Mesenchymal stem cell (in vitro differentiated cells and primary cell): ENCODE results near the gene RAP1GAP.

ENCODE experiments used
- DNase-seq: peaks from one replicate; pipeline ENCODE4 v3.0.0-alpha.2; 2013
- H2AFZ ChIP-seq: one replicate; pipeline ENCODE4 v1.6.1; 2013; ENCODE audit warnings: low read depth, mild to moderate bottlenecking, control low read depth, inconsistent platforms, low read length, moderate library complexity
- H2AK5ac ChIP-seq: 2 replicates; pipeline ENCODE4 v1.6.1; 2013; ENCODE audit warnings: low read length, moderate library complexity, mild to moderate bottlenecking, inconsistent platforms; ENCODE audit not compliant: severe bottlenecking
- H2BK120ac ChIP-seq: one replicate; pipeline ENCODE4 v1.6.1; 2013; ENCODE audit warnings: low read depth, mild to moderate bottlenecking, inconsistent platforms, low read length, moderate library complexity
- H2BK12ac ChIP-seq, 2 experiments: one replicate each; pipeline ENCODE4 v1.6.1; 2013; ENCODE audit warnings: inconsistent platforms in 2 of 2, low read length in 2 of 2, mild to moderate bottlenecking in 2 of 2, moderate library complexity in 2 of 2, control low read depth in 1 of 2
- H2BK15ac ChIP-seq: one replicate; pipeline ENCODE4 v1.6.1; 2013; ENCODE audit warnings: mild to moderate bottlenecking, low read depth, inconsistent platforms; ENCODE audit not compliant: poor library complexity, severe bottlenecking
- H2BK5ac ChIP-seq: 2 replicates; pipeline ENCODE4 v1.6.1; 2013; ENCODE audit warnings: low read depth, mild to moderate bottlenecking, low read length, control low read depth, inconsistent platforms; ENCODE audit not compliant: poor library complexity, severe bottlenecking
- H3K14ac ChIP-seq, 2 experiments: one replicate each; pipeline ENCODE4 v1.6.1; 2013; ENCODE audit warnings: inconsistent platforms in 2 of 2, low read length in 2 of 2, control low read depth in 1 of 2, mild to moderate bottlenecking in 1 of 2, moderate library complexity in 1 of 2
- H3K18ac ChIP-seq, 2 experiments: one replicate each; pipeline ENCODE4 v1.6.1; 2013; ENCODE audit warnings: inconsistent platforms in 2 of 2, low read length in 2 of 2, control low read depth in 1 of 2, low read depth in 1 of 2, mild to moderate bottlenecking in 1 of 2
- H3K23ac ChIP-seq, 2 experiments: one replicate each; pipeline ENCODE4 v1.6.1; 2013; ENCODE audit warnings: inconsistent platforms in 2 of 2, low read length in 2 of 2, mild to moderate bottlenecking in 2 of 2, moderate library complexity in 2 of 2, control low read depth in 1 of 2
- H3K27ac ChIP-seq: 2 replicates; pipeline ENCODE4 v1.5.1; 2013; ENCODE audit warnings: mild to moderate bottlenecking, moderate library complexity, low read length, control low read depth, inconsistent platforms; ENCODE audit not compliant: poor library complexity, severe bottlenecking
- H3K27me3 ChIP-seq, 2 experiments: 2 replicates each; pipeline versions ENCODE4 v1.6.1 to v1.7.0; 2013; ENCODE audit warnings: low read length in 2 of 2, mild to moderate bottlenecking in 2 of 2, moderate library complexity in 2 of 2, control low read depth in 1 of 2, inconsistent platforms in 1 of 2; ENCODE audit not compliant: control insufficient read depth in 1 of 2, insufficient read depth in 1 of 2
- H3K36me3 ChIP-seq, 2 experiments: 2 replicates each; pipeline versions ENCODE4 v1.6.1 to v1.7.0; 2013; ENCODE audit warnings: low read length in 2 of 2, control low read depth in 1 of 2, inconsistent platforms in 1 of 2, low read depth in 1 of 2, mild to moderate bottlenecking in 1 of 2; ENCODE audit not compliant: insufficient read depth in 2 of 2, control insufficient read depth in 1 of 2
- H3K4ac ChIP-seq, 2 experiments: one replicate each; pipeline ENCODE4 v1.6.1; 2013; ENCODE audit warnings: inconsistent platforms in 2 of 2, low read length in 2 of 2, mild to moderate bottlenecking in 2 of 2, moderate library complexity in 2 of 2, control low read depth in 1 of 2, low read depth in 1 of 2
- H3K4me1 ChIP-seq: 2 replicates; pipeline ENCODE4 v1.6.1; 2013; ENCODE audit warnings: low read depth, low read length, control low read depth; ENCODE audit not compliant: control insufficient read depth, insufficient read depth
- H3K4me2 ChIP-seq: 2 replicates; pipeline ENCODE4 v1.6.1; 2013; ENCODE audit warnings: low read length, mild to moderate bottlenecking, inconsistent platforms; ENCODE audit not compliant: poor library complexity, severe bottlenecking
- H3K4me3 ChIP-seq, 2 experiments: 2 replicates each; pipeline versions ENCODE4 v1.5.1 to v1.7.0; 2013; ENCODE audit warnings: low read length in 2 of 2, mild to moderate bottlenecking in 2 of 2, control low read depth in 1 of 2, low read depth in 1 of 2; ENCODE audit not compliant: insufficient read depth in 1 of 2
- H3K79me1 ChIP-seq: replicated peaks from 2 replicates; pipeline ENCODE4 v1.6.1; 2013; ENCODE audit warnings: mild to moderate bottlenecking, control low read depth, low read length, inconsistent platforms; ENCODE audit not compliant: poor library complexity, severe bottlenecking
- H3K9ac ChIP-seq: 2 replicates; pipeline ENCODE4 v1.7.0; 2013; ENCODE audit warnings: mild to moderate bottlenecking, low read length, moderate library complexity
- H3K9me3 ChIP-seq: 2 replicates; pipeline ENCODE4 v1.7.0; 2013; ENCODE audit warnings: mild to moderate bottlenecking, low read length; ENCODE audit not compliant: control insufficient read depth
- H4K8ac ChIP-seq: one replicate; pipeline ENCODE4 v1.6.1; 2013; ENCODE audit warnings: inconsistent platforms, mild to moderate bottlenecking, low read length, moderate library complexity
- H4K91ac ChIP-seq: one replicate; pipeline ENCODE4 v1.6.1; 2013; ENCODE audit warnings: mild to moderate bottlenecking, low read length, inconsistent platforms
- WGBS: methylation state at CpG from one replicate; pipeline ENCODE4 v1.1.7; 2013; ENCODE audit warnings: mixed read lengths; 5-methylcytosine and 5-hydroxymethylcytosine counted together

The RAP1GAP gene

GRCh38 chr1:21579791-21580190, 89.4 kb downstream of the RAP1GAP start:
- H3K14ac ChIP-seq = no peak overlapping the region
- H3K27ac ChIP-seq = peak overlapping the region; percentile 28
- peaks cover 9% of the 10 kb centered on the region for H3K4me1 ChIP-seq
- no peak overlapping the region for H4K91ac ChIP-seq
- no peak overlapping the region for H3K4me3 ChIP-seq
- DNase-seq = peak; percentile 19
- no peak overlapping the region for H4K8ac ChIP-seq
- H3K27me3 ChIP-seq = peaks cover 0 to 23% of the 10 kb centered on the region in 2 experiments
- no peak overlapping the region for H3K4ac ChIP-seq
- H3K18ac ChIP-seq = no peak overlapping the region
- no peak overlapping the region for H3K9ac ChIP-seq
- H2AK5ac ChIP-seq = no peak overlapping the region
- H3K79me1 ChIP-seq = no peaks in the 10 kb centered on the region
- H3K36me3 ChIP-seq = no peaks in the 10 kb centered on the region
- no peak overlapping the region for H2BK5ac ChIP-seq
- H2AFZ ChIP-seq = no peak overlapping the region
- H2BK15ac ChIP-seq = no peak overlapping the region
- H2BK120ac ChIP-seq = no peak overlapping the region
- no peak overlapping the region for H2BK12ac ChIP-seq
- no peaks in the 10 kb centered on the region for H3K9me3 ChIP-seq
- 60% methylated on average over 3 of the region's 3 CpGs for WGBS
- no peak overlapping the region for H3K23ac ChIP-seq
- no peak overlapping the region for H3K4me2 ChIP-seq

DNA sequence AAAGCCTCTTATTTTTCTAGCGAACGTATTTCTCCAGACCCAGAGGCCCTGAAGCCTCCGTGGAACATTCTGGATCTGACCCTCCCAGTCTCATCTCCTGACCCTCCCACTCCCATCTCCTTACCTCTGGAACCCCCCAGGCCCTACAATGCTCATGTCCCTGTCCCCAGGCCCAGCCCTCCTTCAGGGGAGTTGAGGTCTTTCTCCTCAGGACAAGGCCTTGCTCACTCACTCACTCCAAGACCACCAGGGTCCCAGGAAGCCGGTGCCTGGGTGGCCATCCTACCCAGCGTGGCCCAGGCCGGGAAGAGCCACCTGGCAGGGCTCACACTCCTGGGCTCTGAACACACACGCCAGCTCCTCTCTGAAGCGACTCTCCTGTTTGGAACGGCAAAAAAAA, 91.2 kb downstream of the RAP1GAP start:
- H3K9me3 ChIP-seq = no peaks in the 10 kb centered on the region
- no peaks in the 10 kb centered on the region for H3K79me1 ChIP-seq
- H3K4me3 ChIP-seq = no peak overlapping the region
- H2BK12ac ChIP-seq = no peak overlapping the region
- H3K27me3 ChIP-seq = peaks cover 0 to 8% of the 10 kb centered on the region in 2 experiments
- no peak for DNase-seq
- no peak overlapping the region for H3K4ac ChIP-seq
- no peak overlapping the region for H4K8ac ChIP-seq
- H2BK15ac ChIP-seq = no peak overlapping the region
- WGBS = 95% methylated on average over 8 of the region's 9 CpGs
- no peak overlapping the region for H3K27ac ChIP-seq
- H3K36me3 ChIP-seq = no peaks in the 10 kb centered on the region
- H2AFZ ChIP-seq = no peak overlapping the region
- H3K18ac ChIP-seq = no peak overlapping the region
- no peak overlapping the region for H3K23ac ChIP-seq
- no peak overlapping the region for H4K91ac ChIP-seq
- no peak overlapping the region for H3K4me2 ChIP-seq
- no peak overlapping the region for H2BK120ac ChIP-seq
- peaks cover 19% of the 10 kb centered on the region for H3K4me1 ChIP-seq
- no peak overlapping the region for H2BK5ac ChIP-seq
- H2AK5ac ChIP-seq = peak overlapping the region; percentile 88
- H3K9ac ChIP-seq = no peak overlapping the region
- H3K14ac ChIP-seq = no peak overlapping the region

- H2BK5ac ChIP-seq = no peak overlapping the region
- no peak overlapping the region for H4K8ac ChIP-seq
- H3K27me3 ChIP-seq = peaks cover 0 to 6% of the 10 kb centered on the region in 2 experiments
- peaks cover 19% of the 10 kb centered on the region for H3K4me1 ChIP-seq
- 92% methylated on average over 25 of the region's 26 CpGs for WGBS
- H3K36me3 ChIP-seq = no peaks in the 10 kb centered on the region
- no peak overlapping the region for H2BK120ac ChIP-seq
- no peak overlapping the region for H2AFZ ChIP-seq
- no peak overlapping the region for H3K4me3 ChIP-seq
- no peak overlapping the region for H3K18ac ChIP-seq
- H3K9ac ChIP-seq = no peak overlapping the region
- no peak overlapping the region for H3K23ac ChIP-seq
- H2BK15ac ChIP-seq = no peak overlapping the region
- no peak overlapping the region for H3K4ac ChIP-seq
- no peaks in the 10 kb centered on the region for H3K9me3 ChIP-seq
- H2AK5ac ChIP-seq = no peak overlapping the region
- H3K4me2 ChIP-seq = no peak overlapping the region
- no peak overlapping the region for H3K27ac ChIP-seq
- no peaks in the 10 kb centered on the region for H3K79me1 ChIP-seq
- H4K91ac ChIP-seq = no peak overlapping the region
- no peak overlapping the region for H3K14ac ChIP-seq
- DNase-seq = no peak
- no peak overlapping the region for H2BK12ac ChIP-seq
Measured at GRCh38 chr1:21577324-21577723, 91.8 kb downstream of the RAP1GAP start.

DNA sequence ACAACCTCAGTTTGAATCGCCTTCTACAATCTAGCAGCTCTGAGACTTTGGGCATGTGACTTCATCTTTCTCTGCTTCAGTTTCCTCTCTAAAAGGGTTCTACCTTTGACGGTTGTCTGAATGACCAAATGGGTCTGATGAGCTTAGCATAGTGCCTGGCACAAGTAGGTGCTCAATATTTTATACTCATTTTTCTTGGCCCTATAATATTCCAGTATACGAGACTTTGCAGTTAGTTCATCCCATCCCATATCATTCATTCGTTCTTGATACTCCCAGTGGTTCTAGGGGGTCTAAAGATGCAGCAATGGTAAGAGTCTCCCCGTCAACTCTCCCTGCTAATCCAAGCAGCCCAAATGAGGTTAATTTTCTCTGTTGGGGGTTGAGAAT, 92.4 kb downstream of the RAP1GAP start:
- Histone ChIP-seq H2AK5ac (no peak overlapping the region), H3K4ac (no peak overlapping the region), H2AFZ (no peak overlapping the region), H3K79me1 (no peaks in the 10 kb centered on the region), H4K91ac (no peak overlapping the region), H3K9me3 (no peaks in the 10 kb centered on the region), H3K18ac (no peak overlapping the region), H2BK12ac (no peak overlapping the region), H3K4me1 (peaks cover 19% of the 10 kb centered on the region), H2BK120ac (no peak overlapping the region), H3K9ac (no peak overlapping the region), H3K27ac (no peak overlapping the region), H4K8ac (no peak overlapping the region), H3K4me2 (no peak overlapping the region), H3K14ac (no peak overlapping the region), H3K23ac (no peak overlapping the region), H2BK15ac (no peak overlapping the region), H3K36me3 (no peaks in the 10 kb centered on the region), H3K27me3 (peaks cover 0 to 6% of the 10 kb centered on the region in 2 experiments), H2BK5ac (no peak overlapping the region), H3K4me3 (no peak overlapping the region)
- no peak for DNase-seq
- 100% methylated on average over 2 of the region's 5 CpGs for WGBS
